Neuronal stem cell (in vitro differentiated cells): ENCODE results near the gene ZNF705A.
"Not testable (repeated sequence)": the region's sequence is repeated elsewhere in the genome, so short reads cannot be mapped to it uniquely, and the experiment has no call there.

Source experiments
- DNase-seq: peaks from one replicate; pipeline ENCODE4 v3.0.0-alpha.2; 2013; ENCODE audit warnings: low spot score
- H2AFZ ChIP-seq: one replicate; pipeline ENCODE4 v1.6.1; 2013; ENCODE audit warnings: mild to moderate bottlenecking, low read length, inconsistent platforms
- H2AK5ac ChIP-seq: 2 replicates; pipeline ENCODE4 v1.6.1; 2013; ENCODE audit warnings: low read depth, mild to moderate bottlenecking, inconsistent platforms, low read length, moderate library complexity, mixed read lengths
- H2BK120ac ChIP-seq: 2 replicates; pipeline ENCODE4 v1.6.1; 2013; ENCODE audit warnings: low read depth, mild to moderate bottlenecking, inconsistent platforms, low read length, moderate library complexity, mixed read lengths
- H2BK12ac ChIP-seq: one replicate; pipeline ENCODE4 v1.6.1; 2013; ENCODE audit warnings: low read length, inconsistent platforms
- H2BK15ac ChIP-seq: 2 replicates; pipeline ENCODE4 v1.6.1; 2013; ENCODE audit warnings: mild to moderate bottlenecking, low read length, inconsistent platforms, mixed read lengths
- H2BK5ac ChIP-seq: one replicate; pipeline ENCODE4 v1.6.1; 2013; ENCODE audit warnings: inconsistent platforms, mild to moderate bottlenecking, low read length, moderate library complexity
- H3K14ac ChIP-seq: one replicate; pipeline ENCODE4 v1.6.1; 2013; ENCODE audit warnings: low read length, inconsistent platforms
- H3K18ac ChIP-seq: 2 replicates; pipeline ENCODE4 v1.6.1; 2013; ENCODE audit warnings: low read length, inconsistent platforms
- H3K23ac ChIP-seq: 2 replicates; pipeline ENCODE4 v1.6.1; 2013; ENCODE audit warnings: low read depth, mild to moderate bottlenecking, mixed read lengths, low read length, inconsistent platforms; ENCODE audit not compliant: poor library complexity
- H3K27ac ChIP-seq: replicated peaks from 3 replicates; pipeline ENCODE4 v1.5.1; 2013; ENCODE audit warnings: low read length, inconsistent platforms
- H3K27me3 ChIP-seq, 3 experiments: 2 replicates each; pipeline ENCODE4 v1.6.1; 2013; ENCODE audit warnings: low read length in 3 of 3, mild to moderate bottlenecking in 2 of 3, inconsistent platforms in 1 of 3, low read depth in 1 of 3, mixed read lengths in 1 of 3, moderate library complexity in 1 of 3; ENCODE audit not compliant: control insufficient read depth in 3 of 3, insufficient read depth in 3 of 3
- H3K36me3 ChIP-seq, 2 donors: replicated peaks in 1 of 2; 2 replicates each; pipeline ENCODE4 v1.6.1; 2013; ENCODE audit warnings: low read length in 2 of 2; ENCODE audit not compliant: control insufficient read depth in 2 of 2, insufficient read depth in 2 of 2
- H3K4ac ChIP-seq: 2 replicates; pipeline ENCODE4 v1.6.1; 2013; ENCODE audit warnings: inconsistent platforms, mild to moderate bottlenecking, low read length, moderate library complexity
- H3K4me1 ChIP-seq, 2 donors: 1 replicate in 1 of 2; 2 replicates in 1 of 2; pipeline ENCODE4 v1.6.1; 2013; ENCODE audit warnings: low read length in 2 of 2, low read depth in 1 of 2; ENCODE audit not compliant: control insufficient read depth in 2 of 2, insufficient read depth in 1 of 2
- H3K4me2 ChIP-seq: one replicate; pipeline ENCODE4 v1.6.1; 2013; ENCODE audit warnings: mild to moderate bottlenecking, low read length, inconsistent platforms; ENCODE audit not compliant: insufficient read depth, poor library complexity, severe bottlenecking
- H3K4me3 ChIP-seq, 2 donors: 2 replicates each; pipeline ENCODE4 v1.5.1; 2013; ENCODE audit warnings: low read length in 2 of 2, mild to moderate bottlenecking in 2 of 2, inconsistent platforms in 1 of 2, moderate library complexity in 1 of 2
- H3K79me1 ChIP-seq: one replicate; pipeline ENCODE4 v1.6.1; 2013; ENCODE audit warnings: low read depth, mild to moderate bottlenecking, inconsistent platforms, low read length, moderate library complexity
- H3K9ac ChIP-seq: one replicate; pipeline ENCODE4 v1.6.1; 2013; ENCODE audit warnings: mild to moderate bottlenecking, low read depth, low read length, inconsistent platforms; ENCODE audit not compliant: poor library complexity
- H3K9me3 ChIP-seq, 2 donors: replicated peaks in 1 of 2; 2 replicates each; pipeline versions ENCODE3 to v1.6.1; 2013; ENCODE audit warnings: low read length in 2 of 2, mild to moderate bottlenecking in 2 of 2, inconsistent platforms in 1 of 2, low read depth in 1 of 2, mixed read lengths in 1 of 2, moderate library complexity in 1 of 2; ENCODE audit not compliant: control insufficient read depth in 2 of 2, insufficient read depth in 1 of 2
- H4K8ac ChIP-seq: one replicate; pipeline ENCODE4 v1.6.1; 2013; ENCODE audit warnings: low read depth, mild to moderate bottlenecking, inconsistent platforms, low read length, moderate library complexity
- H4K91ac ChIP-seq: one replicate; pipeline ENCODE4 v1.6.1; 2013; ENCODE audit warnings: low read length, low read depth, mild to moderate bottlenecking, inconsistent platforms; ENCODE audit not compliant: poor library complexity
- WGBS, 2 donors: extraction: QIAGEN DNeasy Blood & Tissue Kit; methylation state at CpG; one replicate each; pipeline ENCODE4 v1.1.7; 2013; ENCODE audit warnings: missing lambda C conversion rate in 2 of 2, mixed read lengths in 1 of 2; ENCODE audit not compliant: insufficient read length in 2 of 2, insufficient replicate concordance in 1 of 2; ENCODE audit errors: extremely low coverage in 2 of 2; 5-methylcytosine and 5-hydroxymethylcytosine counted together

ZNF705A gene

DNA sequence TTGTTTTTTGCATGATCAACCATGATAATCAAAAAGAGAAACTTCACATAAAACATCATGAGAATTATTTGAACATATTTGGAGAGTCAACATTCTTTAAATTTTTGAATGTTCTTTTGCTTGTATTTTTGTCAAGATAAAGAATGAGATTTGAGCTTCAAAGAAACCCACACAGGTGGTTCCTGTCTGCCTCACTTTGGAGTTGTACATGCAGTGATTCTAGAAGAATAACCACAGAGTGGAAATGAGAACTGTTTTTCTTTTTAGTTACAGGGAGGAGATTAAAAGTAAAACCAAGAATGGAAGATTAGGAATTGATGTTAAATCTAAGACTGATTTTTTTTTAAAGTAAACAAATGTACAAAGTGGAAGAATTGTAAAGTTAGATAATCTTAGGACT lies 2.3 kb upstream of the ZNF705A start:
- no peak overlapping the region for H2BK120ac ChIP-seq
- no peak overlapping the region for H2AK5ac ChIP-seq
- H2BK15ac ChIP-seq: no peak overlapping the region
- H3K4me3 ChIP-seq: no peak overlapping the region
- DNase-seq: no peak
- no peaks in the 10 kb centered on the region for H3K27me3 ChIP-seq
- no peaks in the 10 kb centered on the region for H3K79me1 ChIP-seq
- no peak overlapping the region for H4K91ac ChIP-seq
- no peaks in the 10 kb centered on the region for H3K9me3 ChIP-seq
- H3K4ac ChIP-seq: no peak overlapping the region
- no peaks in the 10 kb centered on the region for H3K4me1 ChIP-seq
- H2AFZ ChIP-seq: no peak overlapping the region
- H3K18ac ChIP-seq: no peak overlapping the region
- H3K4me2 ChIP-seq: no peak overlapping the region
- no peak overlapping the region for H3K9ac ChIP-seq
- H3K23ac ChIP-seq: no peak overlapping the region
- no peak overlapping the region for H3K14ac ChIP-seq
- no peak overlapping the region for H2BK5ac ChIP-seq
- H3K27ac ChIP-seq: no peak overlapping the region
- no peaks in the 10 kb centered on the region for H3K36me3 ChIP-seq
- no peak overlapping the region for H4K8ac ChIP-seq
- H2BK12ac ChIP-seq: no peak overlapping the region

GRCh38 chr12:8156416-8156815 lies 399 bp upstream of the ZNF705A start:
- H2BK15ac ChIP-seq: no peak overlapping the region
- H4K91ac ChIP-seq: no peak overlapping the region
- H2BK120ac ChIP-seq: no peak overlapping the region
- H3K4ac ChIP-seq: no peak overlapping the region
- H3K18ac ChIP-seq: no peak overlapping the region
- H3K4me2 ChIP-seq: no peak overlapping the region
- no peak overlapping the region for H3K4me3 ChIP-seq
- no peak overlapping the region for H3K9ac ChIP-seq
- no peak for DNase-seq
- H2BK5ac ChIP-seq: no peak overlapping the region
- H3K14ac ChIP-seq: no peak overlapping the region
- no peaks in the 10 kb centered on the region for H3K4me1 ChIP-seq
- H3K27me3 ChIP-seq: no peaks in the 10 kb centered on the region
- no peaks in the 10 kb centered on the region for H3K9me3 ChIP-seq
- H3K27ac ChIP-seq: no peak overlapping the region
- H4K8ac ChIP-seq: no peak overlapping the region
- H2AFZ ChIP-seq: peak overlapping the region; percentile 32
- H3K79me1 ChIP-seq: no peaks in the 10 kb centered on the region
- H3K36me3 ChIP-seq: no peaks in the 10 kb centered on the region
- H3K23ac ChIP-seq: no peak overlapping the region
- no peak overlapping the region for H2BK12ac ChIP-seq
- H2AK5ac ChIP-seq: no peak overlapping the region
- WGBS, 2 donors: no CpG with 5 or more reads among the region's 2 CpGs

- no peak overlapping the region for H3K14ac ChIP-seq
- H3K18ac ChIP-seq: no peak overlapping the region
- no peaks in the 10 kb centered on the region for H3K36me3 ChIP-seq
- H2BK15ac ChIP-seq: no peak overlapping the region
- no peak overlapping the region for H2BK12ac ChIP-seq
- peak overlapping the region; percentile 32 for H2AFZ ChIP-seq
- no peak overlapping the region for H2BK5ac ChIP-seq
- no peak overlapping the region for H3K4me3 ChIP-seq
- no peak overlapping the region for H3K9ac ChIP-seq
- H2AK5ac ChIP-seq: no peak overlapping the region
- no peak overlapping the region for H2BK120ac ChIP-seq
- H4K91ac ChIP-seq: no peak overlapping the region
- H3K27me3 ChIP-seq: no peaks in the 10 kb centered on the region
- H3K4me1 ChIP-seq: no peaks in the 10 kb centered on the region
- no peak for DNase-seq
- no peak overlapping the region for H4K8ac ChIP-seq
- H3K79me1 ChIP-seq: no peaks in the 10 kb centered on the region
- no peak overlapping the region for H3K27ac ChIP-seq
- H3K23ac ChIP-seq: no peak overlapping the region
- H3K4me2 ChIP-seq: no peak overlapping the region
- no peak overlapping the region for H3K4ac ChIP-seq
- no peaks in the 10 kb centered on the region for H3K9me3 ChIP-seq
Observed at GRCh38 chr12:8157484-8158198, 826 bp downstream of the ZNF705A start.

GRCh38 chr12:8172911-8173310 lies 16.1 kb downstream of the ZNF705A start:
- not testable (repeated sequence) for H3K4me3 ChIP-seq, H2BK15ac ChIP-seq, H2BK5ac ChIP-seq, H4K91ac ChIP-seq, H3K27ac ChIP-seq, H3K4me1 ChIP-seq, H3K27me3 ChIP-seq, H3K9ac ChIP-seq, H3K18ac ChIP-seq, H3K36me3 ChIP-seq, H2AFZ ChIP-seq, H2BK120ac ChIP-seq, DNase-seq, H3K9me3 ChIP-seq, H4K8ac ChIP-seq, H3K79me1 ChIP-seq, H3K4me2 ChIP-seq, H3K23ac ChIP-seq, H2AK5ac ChIP-seq, H3K14ac ChIP-seq, H3K4ac ChIP-seq, H2BK12ac ChIP-seq
- WGBS, 2 donors: no CpG with 5 or more reads among the region's 2 CpGs
